ENCODE measurements around the gene SPDEF.

GRCh38 chr6:34530753-34531365 lies 25.3 kb downstream of the SPDEF start:
- no peak for TF ChIP-seq EZH2phosphoT487 (IDR thresholded peaks at IDR 0.05; ENCODE audit: borderline replicate concordance, low read length)
- TF ChIP-seq CTCF (IDR thresholded peaks at IDR 0.05; ENCODE audit: low read depth, low read length, poor library complexity, severe bottlenecking): no peak

Data from DOHH2 (cell line).